SKM-1 treated with dmso at 0.1 percent for 144 hours (cell line): ENCODE results near the gene GRIN3B.
"Not testable (repeated sequence)": the region's sequence is repeated elsewhere in the genome, so short reads cannot be mapped to it uniquely, and the experiment has no call there.

ENCODE experiments used
- DNase-seq: peaks from one replicate; lab custom pipeline; 2025; ENCODE audit not compliant: unreplicated experiment; lab: John Stamatoyannopoulos, UW

The GRIN3B gene, protein sequence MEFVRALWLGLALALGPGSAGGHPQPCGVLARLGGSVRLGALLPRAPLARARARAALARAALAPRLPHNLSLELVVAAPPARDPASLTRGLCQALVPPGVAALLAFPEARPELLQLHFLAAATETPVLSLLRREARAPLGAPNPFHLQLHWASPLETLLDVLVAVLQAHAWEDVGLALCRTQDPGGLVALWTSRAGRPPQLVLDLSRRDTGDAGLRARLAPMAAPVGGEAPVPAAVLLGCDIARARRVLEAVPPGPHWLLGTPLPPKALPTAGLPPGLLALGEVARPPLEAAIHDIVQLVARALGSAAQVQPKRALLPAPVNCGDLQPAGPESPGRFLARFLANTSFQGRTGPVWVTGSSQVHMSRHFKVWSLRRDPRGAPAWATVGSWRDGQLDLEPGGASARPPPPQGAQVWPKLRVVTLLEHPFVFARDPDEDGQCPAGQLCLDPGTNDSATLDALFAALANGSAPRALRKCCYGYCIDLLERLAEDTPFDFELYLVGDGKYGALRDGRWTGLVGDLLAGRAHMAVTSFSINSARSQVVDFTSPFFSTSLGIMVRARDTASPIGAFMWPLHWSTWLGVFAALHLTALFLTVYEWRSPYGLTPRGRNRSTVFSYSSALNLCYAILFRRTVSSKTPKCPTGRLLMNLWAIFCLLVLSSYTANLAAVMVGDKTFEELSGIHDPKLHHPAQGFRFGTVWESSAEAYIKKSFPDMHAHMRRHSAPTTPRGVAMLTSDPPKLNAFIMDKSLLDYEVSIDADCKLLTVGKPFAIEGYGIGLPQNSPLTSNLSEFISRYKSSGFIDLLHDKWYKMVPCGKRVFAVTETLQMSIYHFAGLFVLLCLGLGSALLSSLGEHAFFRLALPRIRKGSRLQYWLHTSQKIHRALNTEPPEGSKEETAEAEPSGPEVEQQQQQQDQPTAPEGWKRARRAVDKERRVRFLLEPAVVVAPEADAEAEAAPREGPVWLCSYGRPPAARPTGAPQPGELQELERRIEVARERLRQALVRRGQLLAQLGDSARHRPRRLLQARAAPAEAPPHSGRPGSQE

DNA sequence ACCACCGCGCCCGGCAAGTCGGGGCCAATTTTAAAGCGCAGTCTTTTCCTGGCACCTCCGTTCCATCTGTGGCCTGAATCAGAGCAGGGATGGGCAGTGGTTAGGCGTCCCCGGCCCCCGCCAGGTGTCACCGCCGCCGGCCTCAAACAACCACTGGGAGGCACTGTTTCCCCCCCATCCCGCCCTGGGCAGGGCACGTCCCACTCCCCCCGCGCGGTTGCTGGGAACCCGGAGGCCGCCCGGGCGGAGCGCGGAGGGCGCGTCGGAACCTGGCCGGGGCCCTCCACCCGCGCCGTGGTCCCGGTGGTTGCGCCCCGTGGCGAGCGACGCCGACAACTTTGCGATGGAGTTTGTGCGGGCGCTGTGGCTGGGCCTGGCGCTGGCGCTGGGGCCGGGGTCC lies at the start of gene GRIN3B:
Gene GRIN3B, plus strand, starts transcription at position 325 of the 400 bp plus-strand sequence. Its CDS starts 19 bp downstream, at position 344.
- peak; percentile 41 for DNase-seq

DNA sequence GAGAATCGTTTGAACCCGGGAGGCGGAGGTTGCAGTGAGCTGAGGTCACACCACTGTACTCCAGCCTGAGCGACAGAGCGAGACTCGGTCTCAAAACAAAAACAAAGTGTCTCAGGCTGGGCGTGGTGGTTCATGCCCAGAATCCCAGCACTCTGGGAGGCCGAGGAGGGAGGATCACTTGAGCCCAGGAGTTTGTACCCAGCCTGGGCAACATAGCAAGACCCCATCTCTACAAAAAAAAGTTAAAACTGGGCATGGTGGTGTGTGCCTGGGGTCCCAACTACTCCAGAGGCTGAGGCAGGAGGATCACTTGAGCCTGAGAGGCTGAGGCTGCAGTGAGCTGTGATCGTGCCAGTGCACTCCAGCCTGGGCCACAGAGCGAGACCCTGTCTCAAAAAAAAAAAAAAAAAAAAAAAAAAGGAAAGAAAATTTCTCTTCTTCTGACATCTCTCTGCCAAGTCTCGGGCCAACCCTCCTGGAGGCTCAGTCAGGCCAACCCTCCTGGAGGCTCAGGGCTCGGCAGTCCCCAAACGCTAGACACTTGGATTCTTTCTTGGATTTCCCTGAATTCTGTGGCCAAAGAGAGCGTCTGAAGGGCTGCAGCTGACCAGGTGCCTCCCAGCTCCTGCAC lies 48.1 kb upstream of the GRIN3B start:
- DNase-seq, result no peak

DNA sequence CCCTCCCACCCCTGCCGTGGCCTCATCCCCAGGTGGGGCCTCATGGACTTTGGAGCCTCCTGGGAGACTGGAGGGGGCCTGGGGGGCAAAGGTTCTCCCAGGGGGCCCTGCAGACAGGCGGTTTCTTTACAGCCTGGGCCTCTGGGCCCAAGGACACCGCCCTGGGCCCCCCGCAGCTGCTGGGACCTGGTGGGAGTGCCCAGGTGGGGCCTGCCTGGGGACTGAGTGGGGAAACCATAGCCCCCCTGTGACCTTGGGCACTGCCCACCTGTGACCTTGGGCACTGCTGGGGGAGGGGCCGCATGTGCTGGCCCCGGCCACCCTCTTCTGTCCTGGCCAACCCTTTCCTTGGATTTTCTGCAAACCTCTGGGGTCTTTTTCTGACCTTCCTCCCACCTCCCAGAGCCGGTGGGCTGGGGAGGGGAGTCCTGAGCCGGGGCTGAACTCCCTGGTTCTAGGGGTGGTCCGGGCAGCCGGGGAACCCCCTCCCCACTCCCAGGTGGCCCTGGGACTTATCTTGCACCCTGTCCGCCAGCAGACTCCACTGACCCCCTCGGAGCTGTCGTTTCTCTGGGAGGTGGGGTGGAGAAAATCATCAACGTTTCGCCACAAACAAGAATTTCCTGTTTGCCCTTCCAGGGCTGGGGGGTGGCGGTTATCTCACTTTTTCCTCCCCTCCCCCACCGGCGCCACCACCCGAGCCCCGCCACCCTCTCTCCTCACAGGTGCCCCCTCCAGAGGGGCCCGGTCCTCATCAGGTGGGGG lies 47.4 kb upstream of the GRIN3B start:
- no peak for DNase-seq

DNA sequence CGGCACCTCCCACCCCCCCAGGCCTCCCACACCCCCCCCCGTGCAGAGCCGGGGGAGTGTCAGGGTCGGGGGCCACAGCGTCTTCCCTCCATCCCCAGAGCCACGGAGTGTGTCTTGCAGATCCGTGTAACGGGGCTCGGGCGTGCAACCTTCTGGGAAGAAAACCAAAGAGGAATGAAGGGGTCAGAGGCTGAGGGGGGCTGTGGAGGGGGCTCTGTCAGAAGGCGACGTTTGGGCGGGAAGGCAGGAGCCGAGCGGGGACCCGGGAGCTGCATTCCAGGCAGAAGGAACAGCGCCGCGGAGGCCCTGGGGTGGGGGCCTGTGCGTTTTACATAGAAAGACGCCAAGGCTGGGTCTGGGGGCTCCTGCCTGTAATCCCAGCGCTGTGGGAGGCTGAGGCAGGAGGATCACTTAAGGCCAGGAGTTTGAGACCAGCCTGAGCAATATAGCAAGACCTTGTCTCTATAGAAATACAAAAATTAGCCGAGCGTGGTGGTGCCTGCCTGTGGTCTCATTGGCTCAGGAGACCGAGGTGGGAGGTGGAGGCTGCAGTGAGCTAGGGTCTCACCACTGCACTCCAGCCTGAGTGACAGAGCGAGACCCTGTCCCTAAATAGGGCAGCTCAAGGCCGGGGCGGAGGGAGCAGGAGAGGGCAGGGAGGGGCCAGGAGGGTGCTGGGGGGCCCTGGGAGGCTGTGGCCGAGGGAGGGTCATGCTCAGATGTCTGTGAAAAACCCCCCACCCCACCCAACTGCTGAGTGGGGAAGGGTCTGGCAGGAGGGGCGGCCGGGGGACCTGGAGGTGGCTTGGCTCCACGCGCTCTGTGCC lies 46.6 kb upstream of the GRIN3B start:
- no peak for DNase-seq

DNA sequence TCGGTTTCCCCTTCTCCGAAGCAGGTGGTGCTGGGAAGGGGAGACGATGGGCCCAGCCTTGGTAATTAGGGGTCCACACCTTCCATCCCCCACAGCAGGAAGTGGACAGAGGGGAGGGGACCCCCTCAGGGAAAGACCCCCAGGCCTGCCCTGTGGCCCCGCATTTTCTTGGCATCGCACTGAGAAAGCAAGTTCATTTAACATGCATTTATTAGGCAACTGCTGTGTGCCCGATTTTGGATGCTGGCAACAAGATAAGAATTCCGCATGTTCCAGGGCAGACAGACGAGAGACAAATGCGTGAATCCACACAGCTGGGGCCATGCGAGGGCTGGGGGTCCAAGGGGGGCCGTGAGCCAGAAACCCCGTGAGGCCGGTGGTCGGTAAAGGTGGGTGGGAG lies 45.9 kb upstream of the GRIN3B start:
- no peak for DNase-seq

DNA sequence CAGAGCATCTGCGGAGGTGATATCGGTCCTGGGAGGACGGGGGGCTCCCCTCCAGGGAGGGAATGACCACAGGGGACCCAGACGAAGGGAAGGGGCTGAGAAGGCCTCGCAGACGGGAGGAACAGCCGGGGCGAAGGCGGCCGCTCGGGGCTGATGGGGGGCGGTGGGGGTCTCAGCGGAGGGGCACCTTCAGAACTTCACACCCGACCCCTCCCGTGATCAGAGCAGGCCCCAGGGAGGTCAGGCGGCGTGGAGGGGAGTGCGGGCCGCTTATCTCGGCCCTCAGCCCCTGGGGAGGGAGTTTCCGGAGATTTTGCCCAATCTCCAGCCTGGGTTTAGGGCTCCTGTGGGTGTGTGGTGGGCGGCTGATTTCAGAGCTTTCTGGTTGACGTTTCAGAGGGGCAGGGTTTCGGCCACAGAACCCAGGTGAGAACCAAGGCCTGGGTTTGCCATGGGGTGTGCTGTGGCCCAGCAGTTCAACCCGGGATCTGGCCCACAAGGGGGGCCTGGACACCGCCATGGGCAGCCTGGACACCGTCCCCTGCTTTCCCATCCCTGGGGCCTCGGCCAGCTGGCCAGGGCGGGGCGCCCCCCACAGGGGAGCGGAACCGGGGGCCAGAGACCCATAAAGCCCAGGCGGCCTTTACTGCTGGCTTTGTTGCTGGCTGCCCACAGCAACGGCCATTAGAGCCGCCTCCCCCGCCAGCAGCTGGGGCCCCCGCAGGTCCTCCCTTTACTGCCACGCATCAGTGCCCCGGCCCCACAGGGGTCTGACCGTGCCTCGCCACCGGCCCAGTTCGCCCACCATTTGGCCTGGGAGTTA lies 45.3 kb upstream of the GRIN3B start:
- DNase-seq, result no peak

DNA sequence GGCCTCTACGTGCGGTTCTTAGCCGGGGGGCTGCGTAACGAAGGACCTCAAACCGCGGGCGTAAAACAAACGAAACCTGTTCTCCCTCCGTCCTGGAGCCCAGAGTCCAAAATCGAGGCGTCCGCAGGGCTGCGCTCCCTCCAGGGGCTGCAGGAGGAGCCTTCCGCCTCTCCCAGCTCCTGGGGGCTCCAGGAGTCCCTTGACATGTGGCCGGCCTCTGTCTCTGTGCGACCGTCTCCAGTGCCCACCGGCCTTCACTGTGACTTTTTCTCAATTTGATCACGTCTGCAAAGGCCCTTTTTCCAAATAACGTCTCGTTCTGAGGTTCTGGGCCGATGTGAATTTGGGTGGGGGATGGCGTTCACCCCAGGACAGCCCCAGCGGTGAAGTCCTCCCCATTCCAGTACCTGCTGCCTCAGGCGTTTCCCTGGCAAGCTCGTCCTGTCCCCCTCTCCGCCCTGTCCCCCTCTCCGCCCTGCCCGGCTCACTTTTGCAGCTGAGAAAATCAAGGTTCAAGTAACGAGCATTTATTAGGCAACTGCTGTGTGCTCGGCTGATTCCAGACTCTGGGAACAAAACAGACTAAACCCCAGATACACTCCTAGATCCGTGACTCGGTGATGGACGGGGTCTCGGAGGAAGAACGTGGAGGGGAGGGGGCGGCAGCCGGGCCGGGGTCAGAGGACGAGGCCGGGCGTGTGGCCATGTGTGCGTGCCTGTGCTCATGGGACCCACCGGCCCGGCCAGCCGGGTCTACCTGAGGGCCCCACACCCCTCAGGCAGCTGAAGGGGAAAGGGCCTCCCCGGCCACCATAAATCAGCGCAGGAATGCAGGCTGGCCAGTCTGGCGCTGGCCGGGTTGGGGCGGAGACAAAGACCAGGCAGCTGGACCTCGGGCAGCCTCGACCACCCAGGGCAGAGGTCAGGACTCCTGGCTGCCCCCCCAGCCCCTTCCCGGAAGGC lies 44.1 kb upstream of the GRIN3B start:
- DNase-seq, result no peak

DNA sequence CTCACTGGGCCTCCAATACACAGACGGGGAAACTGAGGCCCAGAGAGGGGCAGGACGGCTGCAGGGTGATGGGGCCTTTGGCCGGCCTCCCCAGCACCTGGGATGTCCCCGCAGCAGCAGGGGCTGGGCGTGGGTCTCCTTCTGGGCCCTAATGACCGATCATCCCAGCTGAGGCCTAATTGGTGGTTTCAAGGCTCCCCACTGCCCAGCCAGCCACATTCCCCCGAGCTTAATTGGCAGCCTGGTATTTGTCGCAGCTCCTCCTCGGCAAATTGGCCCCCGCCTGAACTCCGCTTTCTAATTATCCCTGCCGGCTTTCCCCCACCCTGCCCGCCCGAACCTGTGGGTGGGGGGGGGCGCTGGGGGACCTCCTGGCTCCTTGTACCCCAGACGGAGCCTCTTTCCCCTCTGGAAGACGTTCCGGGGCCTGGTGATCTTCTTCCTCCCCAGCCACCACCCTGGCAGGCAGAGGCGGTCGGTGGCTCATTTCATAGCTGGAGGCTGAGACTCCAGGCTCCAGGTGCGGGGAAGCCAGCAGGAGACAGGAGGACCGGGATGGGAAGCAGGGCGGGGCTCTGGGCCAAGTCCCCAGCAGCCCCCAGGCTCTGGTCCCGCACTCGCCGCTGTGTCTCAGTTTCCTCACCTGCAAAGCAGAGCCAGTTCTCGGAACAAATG lies 43.3 kb upstream of the GRIN3B start:
- DNase-seq, result no peak

DNA sequence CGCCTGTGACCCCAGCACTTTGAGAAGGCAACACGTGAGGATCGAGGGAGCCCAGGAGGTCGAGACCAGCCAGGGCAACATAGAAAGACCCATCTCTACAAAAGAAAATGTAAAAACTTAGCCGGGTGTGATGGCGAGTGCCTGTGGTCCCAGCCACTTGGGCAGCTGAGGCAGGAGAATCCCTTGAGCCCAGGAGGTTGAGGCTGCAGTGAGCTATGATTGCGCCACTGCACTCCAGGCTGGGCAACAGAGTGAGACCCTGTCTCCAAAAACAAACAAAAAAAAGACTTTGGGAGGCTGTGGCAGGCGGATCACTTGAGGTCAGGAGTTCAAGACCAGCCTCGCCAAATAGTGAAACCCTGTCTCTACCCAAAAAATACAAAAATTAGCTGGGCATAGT lies 42.6 kb upstream of the GRIN3B start:
- DNase-seq, result not testable (repeated sequence)

DNA sequence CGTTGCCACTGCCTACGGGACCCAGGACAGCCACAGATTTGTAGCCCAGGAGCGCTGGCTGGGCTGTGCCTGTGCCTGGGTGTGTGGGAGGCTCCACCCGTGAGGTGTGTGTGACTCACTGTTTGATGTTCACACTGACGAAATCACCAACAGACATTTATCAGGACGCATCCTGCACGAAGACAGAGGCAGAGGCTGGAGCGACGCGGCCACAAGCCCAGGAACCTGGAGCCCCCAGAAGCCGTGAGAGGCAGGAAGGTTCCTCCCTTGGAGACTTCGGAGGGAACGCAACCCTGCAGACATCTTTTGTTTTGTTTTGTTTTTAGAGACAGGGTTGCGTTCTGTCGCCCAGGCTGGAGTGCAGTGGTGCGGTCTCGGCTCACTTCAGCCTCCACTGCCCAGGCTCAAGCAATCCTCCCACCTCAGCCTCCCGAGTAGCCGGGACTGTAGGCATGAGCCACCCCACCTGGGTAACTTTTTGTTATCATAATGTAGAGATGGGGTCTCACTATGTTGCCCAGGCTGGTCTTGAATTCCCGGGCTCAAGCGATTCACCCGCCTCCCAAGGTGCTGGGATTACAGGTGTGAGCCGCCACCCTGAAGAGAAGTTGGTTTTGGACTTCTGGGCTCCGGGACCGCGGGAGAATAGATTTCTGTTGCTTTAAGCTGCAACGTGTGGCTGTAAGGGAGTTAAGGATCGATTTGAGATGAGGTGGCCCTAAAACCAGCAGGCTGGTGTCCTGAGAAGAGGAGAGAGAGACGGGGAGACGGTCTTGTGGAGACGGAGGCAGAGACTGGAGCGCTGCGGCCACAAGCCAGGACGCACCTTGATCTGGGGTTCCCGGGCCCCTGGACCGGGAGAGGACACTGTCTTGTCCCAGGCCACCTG lies 41.0 kb upstream of the GRIN3B start:
- DNase-seq, result no peak

DNA sequence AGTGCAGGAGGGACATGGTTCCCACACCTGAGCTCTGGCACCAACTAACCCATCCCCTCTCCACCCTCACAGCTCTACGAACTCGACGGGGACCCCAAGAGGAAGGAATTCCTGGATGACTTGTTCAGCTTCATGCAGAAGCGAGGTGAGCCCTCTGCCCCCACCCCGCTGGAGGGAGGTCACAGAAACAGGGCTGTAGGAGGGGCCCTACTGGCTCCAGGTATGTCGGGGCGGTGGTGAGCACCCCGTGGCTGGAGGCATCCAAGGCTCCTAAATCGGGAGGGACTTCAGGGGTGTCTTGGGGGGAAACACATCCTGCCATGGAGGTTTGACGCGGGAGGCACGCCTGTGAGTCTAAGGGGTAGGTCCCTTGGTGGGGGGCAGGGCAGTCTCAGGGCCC lies 40.2 kb upstream of the GRIN3B start:
- DNase-seq, result no peak

DNA sequence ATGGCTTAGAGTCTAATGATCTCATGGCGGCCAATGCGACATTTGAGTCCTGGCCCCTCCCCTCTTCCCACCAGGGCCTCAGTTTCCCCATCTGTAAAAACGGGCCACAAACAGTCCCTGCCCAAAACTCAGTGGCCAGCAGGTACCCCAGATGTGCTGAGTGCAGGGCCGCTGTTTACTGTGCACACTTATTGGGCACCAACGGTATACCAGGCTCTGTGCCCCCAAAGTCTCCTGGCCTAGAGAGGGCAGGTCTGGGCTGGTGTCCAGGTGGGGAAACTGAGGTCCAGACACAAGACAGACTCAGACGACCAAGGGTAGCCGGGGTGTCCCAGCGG lies 39.6 kb upstream of the GRIN3B start:
- DNase-seq, result no peak

DNA sequence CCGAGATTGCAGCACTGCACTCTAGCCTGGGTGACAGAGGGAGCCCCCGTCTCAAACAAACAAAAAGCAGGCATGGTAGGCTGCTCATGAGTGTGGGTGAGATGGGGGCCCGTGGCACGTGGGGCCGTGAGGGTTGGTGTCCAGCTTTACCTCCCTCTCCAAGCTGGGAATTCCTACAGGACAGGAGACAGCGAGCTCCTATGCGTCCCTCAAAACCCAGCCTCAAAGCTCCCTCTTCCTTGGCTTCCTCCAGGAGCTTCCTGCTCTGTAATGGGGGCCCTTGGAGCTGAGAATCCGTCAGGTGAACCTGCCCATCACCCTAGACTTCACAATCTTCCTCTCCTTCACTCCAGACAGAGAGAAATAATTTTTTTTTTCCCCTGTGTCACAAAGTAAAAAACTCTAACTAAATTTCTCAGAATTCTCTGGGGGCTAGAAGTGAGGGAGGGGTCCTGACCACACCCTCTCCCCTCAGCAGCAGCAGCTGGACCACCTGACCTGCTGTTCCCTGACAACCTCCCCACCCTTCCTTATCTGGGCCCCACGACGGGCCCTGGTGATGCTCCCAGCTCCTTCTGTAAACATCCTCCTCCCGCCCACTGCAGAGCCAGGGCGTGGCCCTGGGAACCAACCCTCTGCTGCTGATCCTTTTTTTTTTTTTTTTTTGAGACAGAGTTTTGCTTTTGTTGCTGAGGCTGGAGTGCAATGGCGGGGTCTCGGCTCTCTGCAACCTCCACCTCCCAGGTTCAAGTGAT lies 38.2 kb upstream of the GRIN3B start:
- no peak for DNase-seq

DNA sequence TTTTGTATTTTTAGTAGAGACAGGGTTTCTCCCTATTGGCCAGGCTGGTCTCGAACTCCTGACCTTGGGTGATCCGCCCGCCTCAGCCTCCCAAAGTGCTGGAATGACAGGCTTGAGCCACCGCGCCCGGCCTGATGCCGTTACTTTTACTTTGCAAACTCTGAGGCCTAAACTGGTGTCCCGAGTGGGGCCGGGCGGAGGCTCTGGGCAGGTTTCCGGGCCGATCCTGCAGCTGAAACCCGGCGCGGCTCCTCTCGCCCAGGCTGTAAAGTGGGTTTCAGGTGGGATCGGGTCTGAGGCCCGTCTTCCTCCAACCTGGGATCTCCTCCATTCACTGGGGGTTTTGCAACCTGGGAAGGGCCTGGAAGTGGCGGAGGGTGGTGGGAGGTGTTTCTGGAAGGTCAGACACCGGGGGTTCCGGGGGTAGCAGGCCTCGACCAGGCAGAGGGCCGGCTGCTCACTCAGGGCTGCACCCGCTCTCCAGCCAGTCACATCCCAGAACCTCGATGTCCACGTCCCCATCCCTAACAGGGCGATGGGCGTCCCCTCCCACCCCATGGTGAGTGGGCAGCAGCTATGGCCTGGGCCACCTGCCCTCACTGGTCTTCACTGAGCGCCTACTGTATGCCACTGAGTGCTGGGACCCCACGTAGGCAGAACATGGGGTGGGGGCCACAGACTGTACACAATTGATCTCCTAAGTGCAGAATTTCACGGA lies 37.4 kb upstream of the GRIN3B start:
- DNase-seq, result no peak

DNA sequence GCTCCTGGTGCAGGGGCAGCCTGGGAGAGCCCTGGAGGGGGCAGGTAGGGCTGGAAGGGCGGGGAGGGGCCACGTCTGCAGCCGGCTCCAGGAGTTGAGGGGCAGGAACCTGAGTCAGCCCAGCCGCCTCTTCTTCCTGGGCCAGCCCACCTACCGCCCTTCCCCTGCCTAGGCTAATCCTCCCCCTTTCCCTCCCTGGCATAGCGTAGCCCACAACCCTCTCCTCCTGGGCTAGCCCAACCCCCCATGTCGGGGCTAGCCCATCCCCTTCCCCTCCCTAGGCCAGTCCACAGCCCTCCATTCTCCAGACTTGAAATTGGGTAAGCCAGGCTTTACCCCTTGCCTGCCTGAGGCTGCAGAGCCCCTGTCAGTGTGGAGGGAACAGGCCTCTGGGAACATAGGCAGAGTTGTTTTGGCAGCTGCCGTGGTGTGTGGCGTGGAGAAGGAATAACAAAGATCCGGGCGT lies 36.7 kb upstream of the GRIN3B start:
- DNase-seq, result no peak
